WTC11 (cell line): ENCODE results near the gene NRG3. TPM values are rescaled to one million over a fixed set of nuclear protein-coding genes. Genes with fewer than 3 reads are reported as not detected.

ENCODE experiments used
- ATAC-seq: fragments of 200-7000 bp; cut with Tn5 transposase; 2 replicates; pipeline ENCODE4 v1.10.0; 2021; ENCODE audit warnings: mild to moderate bottlenecking, moderate library complexity
- CTCF ChIA-PET: fragments of 300-600 bp; sonication (Branson Sonifier 250); formaldehyde crosslinking; loops from one replicate; lab custom pipeline; 2021; ENCODE audit warnings: antibody characterized with exemption; lab: Charles Lee
- POLR2A ChIA-PET: fragments of 350-600 bp; sonication (Branson Sonifier 250); formaldehyde crosslinking; loops from one replicate; lab custom pipeline; 2021; ENCODE audit warnings: antibody characterized with exemption; lab: Charles Lee
- DNase-seq: peaks from one replicate; pipeline ENCODE4 v3.0.0; 2021; ENCODE audit warnings: low spot score
- H3K27ac Mint-ChIP-seq: 2 replicates; pipeline ENCODE4 v1.8.0; 2021; ENCODE audit warnings: mixed read lengths
- H3K27me3 Mint-ChIP-seq: 2 replicates; pipeline ENCODE4 v1.8.0; 2021; ENCODE audit warnings: low read depth, mild to moderate bottlenecking, moderate library complexity, mixed read lengths
- H3K36me3 Mint-ChIP-seq: 2 replicates; pipeline ENCODE4 v1.8.0; 2021; ENCODE audit warnings: mixed read lengths
- H3K4me1 Mint-ChIP-seq: 2 replicates; pipeline ENCODE4 v1.8.0; 2022; ENCODE audit warnings: mixed read lengths
- H3K4me3 Mint-ChIP-seq: 2 replicates; pipeline ENCODE4 v1.8.0; 2021; ENCODE audit warnings: mild to moderate bottlenecking, moderate library complexity, mixed read lengths
- H3K9me3 Mint-ChIP-seq: 2 replicates; pipeline ENCODE4 v1.8.0; 2021; ENCODE audit warnings: mixed read lengths
- ESRRA ChIP-seq: sonication (generic); formaldehyde crosslinking; IDR thresholded peaks from 2 replicates; pipeline ENCODE4 v1.8.1; 2022; ENCODE audit warnings: mild to moderate bottlenecking, missing genetic modification reagents, borderline replicate concordance
- ETV6 ChIP-seq: sonication (generic); formaldehyde crosslinking; IDR thresholded peaks from 2 replicates; pipeline ENCODE4 v1.8.1; 2022; ENCODE audit warnings: mild to moderate bottlenecking, missing genetic modification reagents
- GTF2I ChIP-seq: fragments of 250-450 bp; sonication (Bioruptor Pico); conservative IDR thresholded peaks from 2 replicates; pipeline ENCODE4 v1.4.0; 2021; ENCODE audit warnings: mild to moderate bottlenecking
- MXD4 ChIP-seq: fragments of 250-450 bp; sonication (Bioruptor Pico); IDR thresholded peaks from 2 replicates; pipeline ENCODE4 v1.8.0; 2021; ENCODE audit warnings: mild to moderate bottlenecking, moderate library complexity, borderline replicate concordance
- MYBL2 ChIP-seq: sonication (generic); formaldehyde crosslinking; IDR thresholded peaks from 2 replicates; pipeline ENCODE4 v1.8.1; 2023; ENCODE audit warnings: mild to moderate bottlenecking, moderate library complexity, missing genetic modification reagents
- NFYB ChIP-seq: sonication (generic); formaldehyde crosslinking; conservative IDR thresholded peaks from 2 replicates; pipeline ENCODE4 v1.8.0; 2022; ENCODE audit warnings: low read depth, missing genetic modification reagents
- ZNF121 ChIP-seq: sonication (generic); formaldehyde crosslinking; IDR thresholded peaks from 2 replicates; pipeline ENCODE4 v1.8.0; 2023; ENCODE audit warnings: missing genetic modification reagents
- ZNF317 ChIP-seq: sonication (generic); formaldehyde crosslinking; IDR thresholded peaks from 2 replicates; pipeline ENCODE4 v1.8.1; 2023; ENCODE audit warnings: low read depth, mild to moderate bottlenecking, moderate library complexity, missing genetic modification reagents, borderline replicate concordance
- total RNA-seq: library from RNA; stranded (reverse); gene quantifications from 3 replicates; pipeline ENCODE4 v1.2.3, GENCODE V29; 2021
- TF ChIP-seq, protein P1 (sequence below): sonication (generic); formaldehyde crosslinking; IDR thresholded peaks from 2 replicates; pipeline ENCODE4 v1.8.1; 2022; ENCODE audit warnings: mild to moderate bottlenecking, moderate library complexity, missing genetic modification reagents
- TF ChIP-seq, protein P2 (sequence below): sonication (generic); formaldehyde crosslinking; IDR thresholded peaks from 2 replicates; pipeline ENCODE4 v1.8.1; 2022; ENCODE audit warnings: missing genetic modification reagents, borderline replicate concordance
- TF ChIP-seq, protein P3 (sequence below): fragments of 250-450 bp; sonication (Bioruptor Pico); conservative IDR thresholded peaks from 2 replicates; pipeline ENCODE4 v1.9.0; 2021; ENCODE audit warnings: mild to moderate bottlenecking
- TF ChIP-seq, protein P4 (sequence below): fragments of 250-450 bp; sonication (Bioruptor Pico); IDR thresholded peaks from 2 replicates; pipeline ENCODE4 v1.9.0; 2021; ENCODE audit warnings: mild to moderate bottlenecking
- TF ChIP-seq, protein P5 (sequence below): sonication (generic); formaldehyde crosslinking; IDR thresholded peaks from 2 replicates; pipeline ENCODE4 v1.8.1; 2022; ENCODE audit warnings: mild to moderate bottlenecking, missing genetic modification reagents, moderate library complexity, borderline replicate concordance
- TF ChIP-seq, protein P6 (sequence below): sonication (generic); formaldehyde crosslinking; IDR thresholded peaks from 2 replicates; pipeline ENCODE4 v1.8.0; 2022; ENCODE audit warnings: mild to moderate bottlenecking, missing genetic modification reagents
- TF ChIP-seq, protein P7 (sequence below): sonication (generic); formaldehyde crosslinking; IDR thresholded peaks from 2 replicates; pipeline ENCODE4 v1.8.1; 2023; ENCODE audit warnings: mild to moderate bottlenecking, missing genetic modification reagents
- TF ChIP-seq, protein P8 (sequence below): sonication (generic); formaldehyde crosslinking; IDR thresholded peaks from 2 replicates; pipeline ENCODE4 v1.8.1; 2023; ENCODE audit warnings: mild to moderate bottlenecking, missing genetic modification reagents, moderate library complexity
- TF ChIP-seq, protein P9 (sequence below): sonication (generic); formaldehyde crosslinking; IDR thresholded peaks from 2 replicates; pipeline ENCODE4 v1.8.0; 2022; ENCODE audit warnings: mild to moderate bottlenecking, missing genetic modification reagents
- TF ChIP-seq, protein P10 (sequence below): sonication (generic); formaldehyde crosslinking; IDR thresholded peaks from 2 replicates; pipeline ENCODE4 v1.8.0; 2023; ENCODE audit warnings: missing genetic modification reagents
- TF ChIP-seq, protein P11 (sequence below): fragments of 250-450 bp; sonication (Bioruptor Pico); IDR thresholded peaks from 2 replicates; pipeline ENCODE4 v1.9.0; 2021; ENCODE audit warnings: moderate library complexity, mild to moderate bottlenecking, inconsistent platforms, borderline replicate concordance

NRG3 gene
- total RNA-seq, 1 experiment from 2014 or later: 7.0 TPM

DNA sequence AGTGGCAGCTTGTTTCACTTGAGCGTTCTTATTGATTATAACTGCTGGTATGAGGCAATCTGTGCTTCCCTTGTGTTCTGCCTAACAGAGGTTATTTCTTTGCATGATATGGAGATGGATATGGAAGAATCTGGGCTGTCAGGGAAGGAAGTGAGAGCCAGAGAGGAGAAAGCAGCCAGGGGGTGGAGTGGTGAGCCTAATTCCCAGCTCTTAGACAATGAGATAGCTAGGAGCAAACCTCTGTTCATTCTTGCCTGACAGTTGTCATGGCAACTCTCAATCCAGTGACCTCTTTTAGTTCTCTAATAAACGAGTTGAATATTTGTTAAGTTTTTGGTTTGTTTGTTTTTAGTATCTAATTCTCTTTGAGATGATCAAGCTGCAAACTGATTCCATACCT is 214.3 kb downstream of the NRG3 start (continued):
- no peak for TF ChIP-seq ETV6
- TF ChIP-seq, protein P1, sequence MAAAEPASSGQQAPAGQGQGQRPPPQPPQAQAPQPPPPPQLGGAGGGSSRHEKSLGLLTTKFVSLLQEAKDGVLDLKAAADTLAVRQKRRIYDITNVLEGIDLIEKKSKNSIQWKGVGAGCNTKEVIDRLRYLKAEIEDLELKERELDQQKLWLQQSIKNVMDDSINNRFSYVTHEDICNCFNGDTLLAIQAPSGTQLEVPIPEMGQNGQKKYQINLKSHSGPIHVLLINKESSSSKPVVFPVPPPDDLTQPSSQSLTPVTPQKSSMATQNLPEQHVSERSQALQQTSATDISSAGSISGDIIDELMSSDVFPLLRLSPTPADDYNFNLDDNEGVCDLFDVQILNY (CRISPR knock-in tag): no peak
- TF ChIP-seq, protein P2, sequence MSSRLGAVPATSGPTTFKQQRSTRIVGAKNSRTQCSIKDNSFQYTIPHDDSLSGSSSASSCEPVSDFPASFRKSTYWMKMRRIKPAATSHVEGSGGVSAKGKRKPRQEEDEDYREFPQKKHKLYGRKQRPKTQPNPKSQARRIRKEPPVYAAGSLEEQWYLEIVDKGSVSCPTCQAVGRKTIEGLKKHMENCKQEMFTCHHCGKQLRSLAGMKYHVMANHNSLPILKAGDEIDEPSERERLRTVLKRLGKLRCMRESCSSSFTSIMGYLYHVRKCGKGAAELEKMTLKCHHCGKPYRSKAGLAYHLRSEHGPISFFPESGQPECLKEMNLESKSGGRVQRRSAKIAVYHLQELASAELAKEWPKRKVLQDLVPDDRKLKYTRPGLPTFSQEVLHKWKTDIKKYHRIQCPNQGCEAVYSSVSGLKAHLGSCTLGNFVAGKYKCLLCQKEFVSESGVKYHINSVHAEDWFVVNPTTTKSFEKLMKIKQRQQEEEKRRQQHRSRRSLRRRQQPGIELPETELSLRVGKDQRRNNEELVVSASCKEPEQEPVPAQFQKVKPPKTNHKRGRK (CRISPR knock-in tag): no peak

DNA sequence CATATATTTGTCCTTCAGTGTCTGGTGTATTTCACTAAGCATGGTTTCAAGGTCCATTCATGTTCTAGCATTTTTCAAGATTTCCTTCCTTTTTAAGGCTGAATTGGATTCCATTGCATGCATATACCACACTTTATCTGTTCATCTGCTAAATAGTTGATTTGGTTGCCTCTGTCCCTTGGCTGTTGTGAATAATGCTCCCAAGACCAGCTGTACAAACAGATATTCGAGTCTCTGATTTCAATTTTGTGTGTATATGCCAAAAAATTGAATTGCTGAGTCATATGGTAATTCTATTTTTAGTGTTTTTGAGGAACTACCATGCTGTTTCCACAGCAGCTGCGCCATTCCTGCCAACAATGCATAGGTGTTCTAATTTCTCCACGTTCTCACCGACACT is 216.4 kb downstream of the NRG3 start:
- ATAC-seq (no peak), DNase-seq (no peak)
- TF ChIP-seq MXD4 (CRISPR knock-in tag): no peak
- TF ChIP-seq GTF2I: no peak
- no peak for TF ChIP-seq ZNF317 (CRISPR knock-in tag)
- TF ChIP-seq, protein P3, sequence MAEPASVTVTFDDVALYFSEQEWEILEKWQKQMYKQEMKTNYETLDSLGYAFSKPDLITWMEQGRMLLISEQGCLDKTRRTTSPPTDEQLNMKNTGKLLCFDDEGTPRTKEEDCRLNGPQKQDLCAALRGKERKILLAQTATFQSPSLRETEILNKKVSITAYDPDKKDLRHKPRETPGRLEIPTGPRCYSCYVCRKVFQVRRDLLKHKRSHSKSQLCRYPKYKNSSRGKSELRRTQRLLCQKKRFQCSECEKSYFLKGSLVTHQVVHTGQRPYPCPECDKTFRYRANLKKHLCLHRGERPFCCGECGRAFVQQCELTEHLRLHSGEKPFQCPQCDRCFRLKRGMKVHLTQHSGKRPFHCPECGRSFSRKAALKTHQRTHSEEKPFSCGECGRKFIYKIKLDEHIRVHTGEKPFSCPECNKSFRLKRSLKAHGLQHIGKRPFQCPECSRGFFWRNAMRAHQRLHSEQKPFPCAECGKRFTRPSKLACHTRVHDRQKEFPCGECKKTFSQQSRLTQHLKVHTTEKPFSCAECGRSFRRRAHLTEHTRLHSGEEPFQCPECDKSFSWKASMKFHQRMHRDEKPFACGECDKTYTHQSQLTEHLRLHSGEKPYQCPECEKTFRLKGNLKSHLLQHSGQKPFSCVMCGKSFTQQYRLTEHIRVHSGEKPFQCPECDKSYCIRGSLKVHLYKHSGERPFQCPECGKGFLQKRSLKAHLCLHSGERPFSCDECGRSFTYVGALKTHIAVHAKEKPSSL (CRISPR knock-in tag): no peak
- TF ChIP-seq, protein P4, sequence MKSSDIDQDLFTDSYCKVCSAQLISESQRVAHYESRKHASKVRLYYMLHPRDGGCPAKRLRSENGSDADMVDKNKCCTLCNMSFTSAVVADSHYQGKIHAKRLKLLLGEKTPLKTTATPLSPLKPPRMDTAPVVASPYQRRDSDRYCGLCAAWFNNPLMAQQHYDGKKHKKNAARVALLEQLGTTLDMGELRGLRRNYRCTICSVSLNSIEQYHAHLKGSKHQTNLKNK: no peak
- TF ChIP-seq NFYB (CRISPR knock-in tag): no peak
- no peak for TF ChIP-seq ZNF121
- TF ChIP-seq, protein P5, sequence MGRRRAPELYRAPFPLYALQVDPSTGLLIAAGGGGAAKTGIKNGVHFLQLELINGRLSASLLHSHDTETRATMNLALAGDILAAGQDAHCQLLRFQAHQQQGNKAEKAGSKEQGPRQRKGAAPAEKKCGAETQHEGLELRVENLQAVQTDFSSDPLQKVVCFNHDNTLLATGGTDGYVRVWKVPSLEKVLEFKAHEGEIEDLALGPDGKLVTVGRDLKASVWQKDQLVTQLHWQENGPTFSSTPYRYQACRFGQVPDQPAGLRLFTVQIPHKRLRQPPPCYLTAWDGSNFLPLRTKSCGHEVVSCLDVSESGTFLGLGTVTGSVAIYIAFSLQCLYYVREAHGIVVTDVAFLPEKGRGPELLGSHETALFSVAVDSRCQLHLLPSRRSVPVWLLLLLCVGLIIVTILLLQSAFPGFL: no peak
- TF ChIP-seq, protein P6, sequence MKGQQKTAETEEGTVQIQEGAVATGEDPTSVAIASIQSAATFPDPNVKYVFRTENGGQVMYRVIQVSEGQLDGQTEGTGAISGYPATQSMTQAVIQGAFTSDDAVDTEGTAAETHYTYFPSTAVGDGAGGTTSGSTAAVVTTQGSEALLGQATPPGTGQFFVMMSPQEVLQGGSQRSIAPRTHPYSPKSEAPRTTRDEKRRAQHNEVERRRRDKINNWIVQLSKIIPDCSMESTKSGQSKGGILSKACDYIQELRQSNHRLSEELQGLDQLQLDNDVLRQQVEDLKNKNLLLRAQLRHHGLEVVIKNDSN (CRISPR knock-in tag): no peak
- no peak for TF ChIP-seq ETV6
- TF ChIP-seq, protein P7, sequence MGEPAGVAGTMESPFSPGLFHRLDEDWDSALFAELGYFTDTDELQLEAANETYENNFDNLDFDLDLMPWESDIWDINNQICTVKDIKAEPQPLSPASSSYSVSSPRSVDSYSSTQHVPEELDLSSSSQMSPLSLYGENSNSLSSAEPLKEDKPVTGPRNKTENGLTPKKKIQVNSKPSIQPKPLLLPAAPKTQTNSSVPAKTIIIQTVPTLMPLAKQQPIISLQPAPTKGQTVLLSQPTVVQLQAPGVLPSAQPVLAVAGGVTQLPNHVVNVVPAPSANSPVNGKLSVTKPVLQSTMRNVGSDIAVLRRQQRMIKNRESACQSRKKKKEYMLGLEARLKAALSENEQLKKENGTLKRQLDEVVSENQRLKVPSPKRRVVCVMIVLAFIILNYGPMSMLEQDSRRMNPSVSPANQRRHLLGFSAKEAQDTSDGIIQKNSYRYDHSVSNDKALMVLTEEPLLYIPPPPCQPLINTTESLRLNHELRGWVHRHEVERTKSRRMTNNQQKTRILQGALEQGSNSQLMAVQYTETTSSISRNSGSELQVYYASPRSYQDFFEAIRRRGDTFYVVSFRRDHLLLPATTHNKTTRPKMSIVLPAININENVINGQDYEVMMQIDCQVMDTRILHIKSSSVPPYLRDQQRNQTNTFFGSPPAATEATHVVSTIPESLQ (CRISPR knock-in tag): no peak
- Mint-ChIP-seq H3K4me3 (no peak overlapping the region), H3K27me3 (no peaks in the 10 kb centered on the region), H3K9me3 (no peaks in the 10 kb centered on the region), H3K27ac (no peak overlapping the region), H3K4me1 (peaks cover 7% of the 10 kb centered on the region), H3K36me3 (no peaks in the 10 kb centered on the region)
- ChIA-PET CTCF (no interaction called here), POLR2A (interaction anchor here (0.5 kb wide), 1 partner anchor 93 kb away, joined by 3 read pairs; no protein-coding TSS in a partner anchor)

DNA sequence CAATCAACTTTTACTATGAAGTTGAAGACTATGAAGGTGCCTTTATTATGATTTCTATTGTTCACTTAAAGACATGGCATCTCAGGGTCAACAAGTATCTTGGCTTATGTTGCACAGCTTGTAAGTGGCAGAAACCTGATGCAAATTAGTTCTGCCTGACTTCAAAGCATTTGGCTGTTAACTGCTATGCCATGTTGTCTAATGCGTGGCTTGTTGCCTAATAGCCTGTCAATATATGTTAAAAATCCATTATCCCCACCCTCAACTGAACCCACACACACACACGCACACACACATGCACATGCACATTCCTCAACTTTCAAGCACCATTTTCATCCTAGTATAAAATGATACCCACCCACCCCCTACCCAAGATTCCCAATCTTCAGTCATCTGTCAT is 217.1 kb downstream of the NRG3 start:
- CTCF ChIA-PET: no interaction called here
- Mint-ChIP-seq H3K4me3 (no peak overlapping the region), H3K9me3 (no peaks in the 10 kb centered on the region), H3K4me1 (peaks cover 7% of the 10 kb centered on the region), H3K27ac (no peak overlapping the region), H3K36me3 (no peaks in the 10 kb centered on the region), H3K27me3 (no peaks in the 10 kb centered on the region)
- POLR2A ChIA-PET: no interaction called here
- no peak for DNase-seq
- ATAC-seq: no peak
- TF ChIP-seq, protein P8, sequence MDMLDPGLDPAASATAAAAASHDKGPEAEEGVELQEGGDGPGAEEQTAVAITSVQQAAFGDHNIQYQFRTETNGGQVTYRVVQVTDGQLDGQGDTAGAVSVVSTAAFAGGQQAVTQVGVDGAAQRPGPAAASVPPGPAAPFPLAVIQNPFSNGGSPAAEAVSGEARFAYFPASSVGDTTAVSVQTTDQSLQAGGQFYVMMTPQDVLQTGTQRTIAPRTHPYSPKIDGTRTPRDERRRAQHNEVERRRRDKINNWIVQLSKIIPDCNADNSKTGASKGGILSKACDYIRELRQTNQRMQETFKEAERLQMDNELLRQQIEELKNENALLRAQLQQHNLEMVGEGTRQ (CRISPR knock-in tag): no peak
- no peak for TF ChIP-seq MYBL2 (CRISPR knock-in tag)
- TF ChIP-seq, protein P9, sequence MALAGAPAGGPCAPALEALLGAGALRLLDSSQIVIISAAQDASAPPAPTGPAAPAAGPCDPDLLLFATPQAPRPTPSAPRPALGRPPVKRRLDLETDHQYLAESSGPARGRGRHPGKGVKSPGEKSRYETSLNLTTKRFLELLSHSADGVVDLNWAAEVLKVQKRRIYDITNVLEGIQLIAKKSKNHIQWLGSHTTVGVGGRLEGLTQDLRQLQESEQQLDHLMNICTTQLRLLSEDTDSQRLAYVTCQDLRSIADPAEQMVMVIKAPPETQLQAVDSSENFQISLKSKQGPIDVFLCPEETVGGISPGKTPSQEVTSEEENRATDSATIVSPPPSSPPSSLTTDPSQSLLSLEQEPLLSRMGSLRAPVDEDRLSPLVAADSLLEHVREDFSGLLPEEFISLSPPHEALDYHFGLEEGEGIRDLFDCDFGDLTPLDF (CRISPR knock-in tag): no peak
- TF ChIP-seq, protein P10, sequence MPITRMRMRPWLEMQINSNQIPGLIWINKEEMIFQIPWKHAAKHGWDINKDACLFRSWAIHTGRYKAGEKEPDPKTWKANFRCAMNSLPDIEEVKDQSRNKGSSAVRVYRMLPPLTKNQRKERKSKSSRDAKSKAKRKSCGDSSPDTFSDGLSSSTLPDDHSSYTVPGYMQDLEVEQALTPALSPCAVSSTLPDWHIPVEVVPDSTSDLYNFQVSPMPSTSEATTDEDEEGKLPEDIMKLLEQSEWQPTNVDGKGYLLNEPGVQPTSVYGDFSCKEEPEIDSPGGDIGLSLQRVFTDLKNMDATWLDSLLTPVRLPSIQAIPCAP (CRISPR knock-in tag): no peak
- TF ChIP-seq ESRRA (CRISPR knock-in tag): no peak
- TF ChIP-seq ZNF121: no peak
- TF ChIP-seq, protein P11, sequence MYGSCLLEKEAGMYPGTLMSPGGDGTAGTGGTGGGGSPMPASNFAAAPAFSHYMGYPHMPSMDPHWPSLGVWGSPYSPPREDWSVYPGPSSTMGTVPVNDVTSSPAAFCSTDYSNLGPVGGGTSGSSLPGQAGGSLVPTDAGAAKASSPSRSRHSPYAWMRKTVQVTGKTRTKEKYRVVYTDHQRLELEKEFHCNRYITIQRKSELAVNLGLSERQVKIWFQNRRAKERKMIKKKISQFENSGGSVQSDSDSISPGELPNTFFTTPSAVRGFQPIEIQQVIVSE (CRISPR knock-in tag): no peak
